Activated CD4-positive, alpha-beta T cell treated with anti-CD3 and anti-CD28 coated beads, Interleukin-2, amount 10 ng/mL, durations not matched to agents 7 days and 5 days (primary cell): ENCODE data around the gene ZNF470. TPM values are rescaled to one million over a fixed set of nuclear protein-coding genes. Genes with fewer than 3 reads are reported as not detected.

ENCODE experiments used
- CTCF ChIA-PET: fragments of 350-600 bp; sonication (Branson Sonifier 250); formaldehyde crosslinking; loops from one replicate; lab custom pipeline; 2021; ENCODE audit warnings: antibody characterized with exemption; lab: Charles Lee
- POLR2A ChIA-PET: fragments of 350-600 bp; sonication (Branson Sonifier 250); formaldehyde crosslinking; loops from one replicate; lab custom pipeline; 2021; ENCODE audit warnings: antibody characterized with exemption; lab: Charles Lee
- DNase-seq: peaks from one replicate; pipeline ENCODE4 v3.0.0-alpha.2; 2020
- H3K27ac Mint-ChIP-seq: one replicate; pipeline ENCODE4 v1.8.0; 2021; ENCODE audit warnings: mild to moderate bottlenecking, moderate library complexity, mixed read lengths
- H3K27me3 Mint-ChIP-seq: one replicate; pipeline ENCODE4 v1.8.0; 2021; ENCODE audit warnings: mixed read lengths
- H3K36me3 Mint-ChIP-seq: one replicate; pipeline ENCODE4 v1.8.0; 2021; ENCODE audit warnings: low read depth, mixed read lengths
- H3K4me1 Mint-ChIP-seq: one replicate; pipeline ENCODE4 v1.8.0; 2021; ENCODE audit warnings: mixed read lengths
- H3K4me3 Mint-ChIP-seq: one replicate; pipeline ENCODE4 v1.8.0; 2021; ENCODE audit warnings: mild to moderate bottlenecking, moderate library complexity, mixed read lengths
- H3K9me3 Mint-ChIP-seq: one replicate; pipeline ENCODE4 v1.8.0; 2021; ENCODE audit warnings: mixed read lengths
- total RNA-seq, 2 experiments: library from RNA; stranded (reverse); gene quantifications; one replicate each; pipeline ENCODE4 v1.2.3, GENCODE V29; 2021

The ZNF470 gene
- total RNA-seq = 1 to 10 TPM; 4.4 to 6.3 TPM

GRCh38 chr19:56567274-56568120 lies at the start of gene ZNF470:
Gene ZNF470, plus strand, starts transcription at chr19:56567468. Its CDS starts 2,844 bp downstream, at chr19:56570312.
- DNase-seq = peak; percentile 93
- peak within 1 kb of the TSS; percentile 95 for H3K4me3 Mint-ChIP-seq
- H3K27me3 Mint-ChIP-seq = no peaks in the 10 kb centered on the region
- ChIA-PET POLR2A (no interaction called here), CTCF (no interaction called here)
- H3K4me1 Mint-ChIP-seq = peaks cover 17% of the 10 kb centered on the region
- H3K36me3 Mint-ChIP-seq = peaks cover 69% of the 10 kb centered on the region
- H3K9me3 Mint-ChIP-seq = peaks cover 67% of the 10 kb centered on the region
- H3K27ac Mint-ChIP-seq = peak within 1 kb of the TSS; percentile 95

- no peaks in the 10 kb centered on the region for H3K27me3 Mint-ChIP-seq
- H3K4me1 Mint-ChIP-seq = no peaks in the 10 kb centered on the region
- H3K4me3 Mint-ChIP-seq = no peak overlapping the region
- no peak overlapping the region for H3K27ac Mint-ChIP-seq
- DNase-seq = no peak
- peaks cover 67% of the 10 kb centered on the region for H3K9me3 Mint-ChIP-seq
- ChIA-PET POLR2A (no interaction called here), CTCF (no interaction called here)
- peaks cover 11% of the 10 kb centered on the region for H3K36me3 Mint-ChIP-seq
Measured at GRCh38 chr19:56525214-56525860, 41.9 kb upstream of the ZNF470 start.

GRCh38 chr19:56537442-56537841 lies 29.8 kb upstream of the ZNF470 start:
- H3K9me3 Mint-ChIP-seq = peaks cover 64% of the 10 kb centered on the region
- H3K4me3 Mint-ChIP-seq = peak overlapping the region; percentile 90
- CTCF ChIA-PET = no interaction called here
- peak overlapping the region; percentile 99 for H3K27ac Mint-ChIP-seq
- POLR2A ChIA-PET = no interaction called here
- peaks cover 27% of the 10 kb centered on the region for H3K4me1 Mint-ChIP-seq
- H3K27me3 Mint-ChIP-seq = no peaks in the 10 kb centered on the region
- no peak for DNase-seq
- H3K36me3 Mint-ChIP-seq = peaks cover 47% of the 10 kb centered on the region

- CTCF ChIA-PET = no interaction called here
- H3K9me3 Mint-ChIP-seq = peaks cover 58% of the 10 kb centered on the region
- peaks cover 51% of the 10 kb centered on the region for H3K36me3 Mint-ChIP-seq
Measured at GRCh38 chr19:56538254-56538760, 29.0 kb upstream of the ZNF470 start.

GRCh38 chr19:56538761-56539263 lies 28.5 kb upstream of the ZNF470 start, which contains the start of gene ZFP28:
Gene ZFP28, plus strand, starts transcription at chr19:56538948. Its CDS starts 71 bp downstream, at chr19:56539019.
- peaks cover 27% of the 10 kb centered on the region for H3K4me1 Mint-ChIP-seq
- H3K27me3 Mint-ChIP-seq = no peaks in the 10 kb centered on the region
- CTCF ChIA-PET = no interaction called here
- peaks cover 55% of the 10 kb centered on the region for H3K36me3 Mint-ChIP-seq
- H3K9me3 Mint-ChIP-seq = peaks cover 60% of the 10 kb centered on the region
- H3K4me3 Mint-ChIP-seq = peak within 1 kb of the TSS; percentile 90
- H3K27ac Mint-ChIP-seq = peak within 1 kb of the TSS; percentile 99
- no peak for DNase-seq
- POLR2A ChIA-PET = no interaction called here

More at GRCh38 chr19:56538254-56538760, 29.0 kb upstream of the ZNF470 start:
- H3K4me1 Mint-ChIP-seq = peaks cover 27% of the 10 kb centered on the region
- H3K27ac Mint-ChIP-seq = peak overlapping the region; percentile 99
- POLR2A ChIA-PET = interaction anchor here (0.6 kb wide), 1 partner anchor 134 kb away, joined by 7 read pairs; no protein-coding TSS in a partner anchor
- peak; percentile 92 for DNase-seq
- H3K27me3 Mint-ChIP-seq = no peaks in the 10 kb centered on the region
- H3K4me3 Mint-ChIP-seq = peak overlapping the region; percentile 90

GRCh38 chr19:56543776-56544175 lies 23.5 kb upstream of the ZNF470 start:
- Mint-ChIP-seq H3K9me3 (peaks cover 66% of the 10 kb centered on the region), H3K27ac (no peak overlapping the region), H3K4me1 (peaks cover 16% of the 10 kb centered on the region), H3K27me3 (no peaks in the 10 kb centered on the region), H3K36me3 (peaks cover 57% of the 10 kb centered on the region), H3K4me3 (no peak overlapping the region)
- no peak for DNase-seq
- POLR2A ChIA-PET = no interaction called here
- CTCF ChIA-PET = no interaction called here

GRCh38 chr19:56547535-56547934 lies 19.7 kb upstream of the ZNF470 start:
- H3K9me3 Mint-ChIP-seq = peaks cover 59% of the 10 kb centered on the region
- H3K4me1 Mint-ChIP-seq = no peaks in the 10 kb centered on the region
- H3K4me3 Mint-ChIP-seq = no peak overlapping the region
- no peaks in the 10 kb centered on the region for H3K27me3 Mint-ChIP-seq
- CTCF ChIA-PET = no interaction called here
- POLR2A ChIA-PET = no interaction called here
- H3K36me3 Mint-ChIP-seq = peaks cover 57% of the 10 kb centered on the region
- no peak overlapping the region for H3K27ac Mint-ChIP-seq
- DNase-seq = no peak

- H3K27me3 Mint-ChIP-seq = no peaks in the 10 kb centered on the region
- no peak for DNase-seq
- H3K36me3 Mint-ChIP-seq = peaks cover 51% of the 10 kb centered on the region
- no peak overlapping the region for H3K4me3 Mint-ChIP-seq
- no peak overlapping the region for H3K27ac Mint-ChIP-seq
- peaks cover 64% of the 10 kb centered on the region for H3K9me3 Mint-ChIP-seq
- ChIA-PET CTCF (no interaction called here), POLR2A (no interaction called here)
- no peaks in the 10 kb centered on the region for H3K4me1 Mint-ChIP-seq
Measured at GRCh38 chr19:56554272-56554869, 12.9 kb upstream of the ZNF470 start.

GRCh38 chr19:56562766-56563165 lies 4.5 kb upstream of the ZNF470 start:
- Mint-ChIP-seq H3K27ac (no peak overlapping the region), H3K9me3 (peaks cover 76% of the 10 kb centered on the region), H3K27me3 (no peaks in the 10 kb centered on the region), H3K36me3 (peaks cover 33% of the 10 kb centered on the region), H3K4me1 (peaks cover 12% of the 10 kb centered on the region), H3K4me3 (no peak overlapping the region)
- no peak for DNase-seq
- ChIA-PET POLR2A (no interaction called here), CTCF (no interaction called here)

- DNase-seq = peak; percentile 53
- POLR2A ChIA-PET = no interaction called here
- CTCF ChIA-PET = no interaction called here
- Mint-ChIP-seq H3K4me1 (peaks cover 17% of the 10 kb centered on the region), H3K9me3 (peaks cover 69% of the 10 kb centered on the region), H3K27ac (peak overlapping the region; percentile 95), H3K27me3 (no peaks in the 10 kb centered on the region), H3K4me3 (peak overlapping the region; percentile 95), H3K36me3 (peaks cover 65% of the 10 kb centered on the region)
Measured at GRCh38 chr19:56566904-56567273, 379 bp upstream of the ZNF470 start.

GRCh38 chr19:56572589-56572988 lies 5.3 kb downstream of the ZNF470 start:
- peaks cover 71% of the 10 kb centered on the region for H3K9me3 Mint-ChIP-seq

GRCh38 chr19:56573914-56574313 lies 6.6 kb downstream of the ZNF470 start:
- no peak for DNase-seq
- Mint-ChIP-seq H3K27me3 (no peaks in the 10 kb centered on the region), H3K4me3 (no peak overlapping the region), H3K9me3 (peaks cover 69% of the 10 kb centered on the region), H3K27ac (no peak overlapping the region), H3K36me3 (peaks cover 66% of the 10 kb centered on the region), H3K4me1 (no peaks in the 10 kb centered on the region)
- ChIA-PET CTCF (no interaction called here), POLR2A (no interaction called here)

More at GRCh38 chr19:56572589-56572988, 5.3 kb downstream of the ZNF470 start:
- peaks cover 79% of the 10 kb centered on the region for H3K36me3 Mint-ChIP-seq
- CTCF ChIA-PET = no interaction called here
- peaks cover 7% of the 10 kb centered on the region for H3K4me1 Mint-ChIP-seq
- no peaks in the 10 kb centered on the region for H3K27me3 Mint-ChIP-seq
- DNase-seq = no peak
- H3K4me3 Mint-ChIP-seq = no peak overlapping the region
- no peak overlapping the region for H3K27ac Mint-ChIP-seq
- POLR2A ChIA-PET = no interaction called here
